NCI-H82 treated with DMSO at 0.1 percent for 48 hours (cell line): ENCODE data around the gene LRRTM3.

Source experiments
- DNase-seq: peaks from one replicate; lab custom pipeline; 2025; ENCODE audit not compliant: unreplicated experiment; lab: John Stamatoyannopoulos, UW

Gene LRRTM3

DNA sequence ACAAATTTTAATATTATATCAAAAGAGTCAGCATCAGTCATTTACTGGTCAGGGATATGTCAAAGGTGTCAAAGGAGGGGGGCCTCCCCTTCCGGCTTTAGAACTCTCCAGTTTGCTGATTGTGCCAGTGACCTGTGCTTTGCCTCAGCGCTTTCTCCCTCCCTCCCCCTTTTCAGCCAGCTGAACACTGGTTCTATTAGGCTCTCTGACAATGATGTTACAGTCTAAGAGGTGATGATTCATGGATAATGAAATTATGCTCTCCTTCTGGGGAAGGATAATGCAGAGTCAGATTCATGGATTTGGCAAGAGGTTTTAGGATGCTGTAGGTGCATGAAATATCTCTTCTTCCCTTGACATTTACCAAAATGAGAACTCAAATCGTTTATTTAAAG, 6.1 kb downstream of the LRRTM3 start:
- DNase-seq: no peak

DNA sequence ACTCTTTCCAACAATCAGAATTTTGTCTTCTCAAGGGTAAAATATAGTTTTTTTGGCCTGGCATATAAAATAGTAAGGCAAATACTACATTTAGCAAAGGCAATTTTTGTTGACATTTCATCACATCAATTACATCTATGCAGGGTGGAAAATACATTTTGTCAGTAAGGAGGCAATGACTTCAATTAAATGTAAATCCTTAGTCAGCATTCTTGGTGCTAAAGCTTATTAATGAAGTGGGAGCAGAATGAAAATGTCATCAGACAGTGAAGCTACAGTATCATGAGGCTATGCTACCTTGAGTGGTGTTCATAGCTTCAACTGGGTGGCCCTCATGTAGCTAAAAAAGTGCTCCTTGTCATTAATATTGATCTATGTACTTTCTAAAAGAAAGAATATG, 8.9 kb downstream of the LRRTM3 start:
- DNase-seq: no peak

DNA sequence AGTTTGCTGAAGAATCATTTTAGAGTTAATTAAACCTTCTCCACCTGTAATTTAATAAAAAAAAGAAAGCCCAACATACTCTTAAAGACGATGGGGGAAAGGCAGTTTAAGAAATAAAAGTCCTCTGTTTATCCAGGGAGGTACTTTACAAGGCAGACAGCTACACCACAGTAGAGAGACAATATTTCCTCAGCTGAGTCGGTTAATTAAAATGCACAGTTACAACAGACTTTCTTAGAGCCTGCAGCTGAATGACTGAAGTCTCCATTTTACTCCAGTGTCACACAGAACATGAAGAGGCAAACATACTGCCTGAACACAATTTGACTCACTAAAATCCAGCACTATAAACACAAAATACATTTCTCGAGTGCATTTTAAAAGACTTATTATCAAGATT, 15.1 kb downstream of the LRRTM3 start:
- DNase-seq: no peak

DNA sequence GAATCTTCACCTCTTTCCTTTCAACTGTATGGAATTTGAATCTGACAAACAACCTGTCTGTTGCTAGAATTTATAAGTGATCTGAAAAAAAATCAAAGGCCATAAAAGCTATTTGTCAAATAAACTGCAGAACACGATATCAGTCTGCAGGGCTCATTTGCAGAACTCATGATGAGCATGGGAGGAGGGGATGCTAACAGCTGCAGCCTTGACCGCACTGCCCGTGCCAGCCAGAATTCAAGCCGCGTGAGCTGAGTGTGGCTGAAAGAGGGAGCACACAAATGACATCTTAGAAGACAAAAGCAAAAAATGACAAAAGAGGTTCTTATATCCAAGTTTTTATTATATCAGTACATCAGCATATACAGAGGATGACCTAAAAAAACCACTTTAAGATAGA, 15.7 kb downstream of the LRRTM3 start:
- DNase-seq: no peak

DNA sequence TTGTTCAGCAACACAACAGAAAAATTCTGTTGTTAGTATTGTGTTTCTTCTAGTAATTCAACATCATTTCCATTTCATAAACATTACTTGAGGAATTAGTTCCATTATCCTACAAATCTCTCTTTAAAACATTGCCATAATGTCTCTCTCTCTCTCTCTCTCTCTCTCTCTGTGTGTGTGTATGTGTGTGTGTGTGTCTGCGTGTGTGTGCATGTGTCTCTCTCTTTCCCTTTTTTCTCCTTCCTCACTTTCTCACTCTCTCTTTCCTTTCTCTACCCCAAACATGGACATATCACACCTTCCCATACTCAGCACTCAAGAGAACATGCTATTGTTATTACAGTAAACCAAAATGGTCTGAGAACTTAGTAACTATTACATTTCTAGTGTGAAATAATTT, 16.6 kb downstream of the LRRTM3 start:
- no peak for DNase-seq

DNA sequence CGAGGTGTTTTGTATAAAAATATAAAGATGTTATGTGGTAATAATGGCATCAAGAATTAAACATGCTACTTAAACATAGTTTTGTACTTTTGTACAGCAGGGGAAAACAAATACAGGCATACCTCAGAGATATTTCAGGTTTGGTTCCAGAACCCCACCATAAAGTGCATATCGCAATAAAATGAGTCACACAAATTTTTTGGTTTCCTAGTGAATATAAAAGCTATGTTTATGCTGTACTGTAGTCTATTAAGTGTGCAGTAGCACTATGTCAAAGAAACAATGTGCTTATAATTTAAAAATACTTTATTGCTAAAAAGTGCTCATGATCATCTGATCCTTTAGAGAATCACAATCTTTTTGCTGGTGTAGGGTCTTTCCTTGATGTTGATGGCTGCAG, 17.8 kb downstream of the LRRTM3 start:
- no peak for DNase-seq

DNA sequence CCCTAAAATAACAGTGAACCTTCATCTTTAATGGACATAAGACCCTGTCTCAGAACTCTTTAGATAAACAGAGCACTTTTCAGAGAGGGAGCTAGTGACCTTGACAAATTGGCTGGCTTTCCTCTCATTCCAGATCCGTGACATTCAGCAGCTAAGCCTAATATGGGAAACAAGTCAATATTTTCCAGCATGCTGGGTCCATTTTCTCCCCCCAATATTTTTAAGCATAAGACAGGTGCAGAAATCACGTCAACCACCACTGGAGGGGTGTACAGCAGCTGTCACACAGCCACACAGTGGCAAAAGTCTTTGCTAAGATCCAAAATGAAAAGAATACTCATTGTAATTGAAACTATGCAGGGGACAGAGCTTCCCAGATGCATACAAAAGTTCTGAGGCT, 26.1 kb downstream of the LRRTM3 start:
- no peak for DNase-seq

DNA sequence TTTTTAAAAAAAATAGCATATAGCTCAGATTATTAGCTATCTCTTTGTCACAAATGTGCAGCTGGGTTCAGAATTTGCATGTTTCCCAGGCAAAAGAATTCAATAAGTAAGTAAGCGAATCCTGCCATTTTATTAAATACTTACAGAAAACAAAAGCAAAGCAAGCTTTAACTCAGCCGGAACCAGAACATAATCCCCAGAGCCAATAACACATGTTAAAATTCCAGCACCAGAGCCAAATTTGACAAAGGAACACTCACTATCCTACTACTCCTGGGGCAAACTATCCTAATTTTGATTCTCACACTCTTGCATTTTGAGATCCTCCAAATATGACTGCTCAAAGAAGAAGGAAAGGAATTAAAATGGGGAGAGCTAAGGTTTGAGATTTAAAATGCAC, 32.6 kb downstream of the LRRTM3 start:
- DNase-seq: no peak

DNA sequence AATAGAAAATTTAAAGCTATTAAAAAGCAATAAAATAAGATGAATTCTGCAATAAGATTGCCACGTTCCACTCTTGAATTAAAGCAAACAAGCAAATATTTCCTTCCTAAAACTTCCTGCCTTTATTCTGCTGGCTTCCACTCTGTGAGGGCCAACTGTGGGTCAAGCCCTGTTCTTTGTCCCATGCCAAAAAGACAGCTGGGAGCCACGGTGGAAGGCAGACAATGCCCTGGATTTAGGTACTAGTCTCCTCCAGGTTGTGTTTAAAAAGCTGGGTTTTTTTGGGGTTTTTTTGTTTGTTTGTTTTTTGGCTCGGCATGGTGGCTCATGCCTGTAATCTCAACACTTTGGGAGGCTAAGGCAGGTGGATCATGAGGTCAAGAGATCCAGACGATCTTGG, 39.1 kb downstream of the LRRTM3 start:
- no peak for DNase-seq

DNA sequence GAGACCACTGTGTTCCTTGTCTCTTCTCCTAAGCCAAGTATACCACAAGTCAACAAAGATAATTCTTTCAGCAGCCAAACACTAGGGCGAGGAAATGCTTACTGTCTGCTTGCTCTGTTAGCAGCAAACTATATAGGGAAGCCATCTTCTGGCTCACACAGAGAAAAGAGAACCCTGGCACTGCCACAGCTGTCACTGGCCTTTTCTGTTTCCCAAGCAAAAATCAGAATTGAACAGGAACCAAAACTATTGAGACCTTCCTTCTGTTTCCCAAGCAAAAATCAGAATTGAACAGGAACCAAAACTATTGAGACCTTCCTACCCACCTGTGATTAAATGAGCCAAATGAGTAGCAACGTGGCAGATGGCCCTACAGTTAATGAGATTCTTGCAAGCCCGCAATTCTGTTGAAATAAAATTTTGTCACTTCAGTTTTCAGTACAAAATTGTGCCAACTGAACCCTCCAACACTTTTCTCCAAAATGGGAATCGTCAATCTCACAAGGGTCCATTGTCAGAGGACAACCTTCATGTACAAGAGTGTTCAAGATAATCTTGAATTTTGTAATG, 54.5 kb downstream of the LRRTM3 start:
- no peak for DNase-seq

DNA sequence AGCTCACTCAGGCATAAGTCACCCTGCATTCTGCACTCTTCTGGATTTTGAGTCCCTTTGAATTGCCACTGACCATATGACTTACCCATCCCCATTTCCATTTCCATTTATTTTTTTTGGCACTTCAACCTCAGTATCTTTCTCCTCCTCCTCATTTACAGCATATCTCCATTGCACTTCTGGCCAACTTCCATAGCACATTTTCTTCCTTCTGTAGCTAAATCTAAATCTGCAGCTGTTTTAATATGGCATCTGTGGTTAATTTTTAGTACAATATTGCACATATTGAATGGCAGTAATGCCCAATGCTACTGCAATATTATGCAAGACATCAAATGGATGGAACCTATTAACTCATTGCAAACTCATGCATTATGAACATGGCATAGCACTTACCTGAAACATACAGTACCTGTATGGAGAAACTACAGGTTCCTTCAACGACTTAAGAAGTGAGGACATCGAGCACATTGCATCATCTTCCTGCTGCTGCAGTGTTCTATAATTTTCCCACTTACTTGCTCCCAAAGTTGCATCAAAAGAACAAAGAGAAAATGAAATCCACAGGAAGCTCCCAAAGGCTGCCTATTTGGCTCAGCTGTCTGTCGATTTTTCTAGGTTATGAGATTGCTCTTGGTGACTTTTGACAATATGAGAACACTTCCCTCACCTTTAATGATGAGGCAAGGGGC, 55.7 kb downstream of the LRRTM3 start:
- DNase-seq: no peak

DNA sequence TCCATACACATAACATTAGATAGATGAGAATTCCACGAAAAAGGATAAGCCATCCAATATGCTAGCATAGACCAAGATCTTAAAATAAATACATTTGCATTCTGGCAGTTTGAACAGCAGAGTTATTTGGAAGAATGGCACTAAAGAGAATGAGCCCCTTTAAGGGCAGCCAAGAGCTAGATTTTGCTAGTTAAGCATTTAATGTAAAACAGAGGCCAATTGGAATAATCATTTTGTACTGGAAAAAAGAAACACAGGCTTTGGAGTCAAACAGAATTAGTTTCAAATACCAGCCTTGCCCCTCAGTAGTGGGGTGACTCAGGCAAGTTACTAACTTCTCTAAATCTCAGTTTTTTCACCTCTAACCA, 56.2 kb downstream of the LRRTM3 start:
- DNase-seq: no peak

DNA sequence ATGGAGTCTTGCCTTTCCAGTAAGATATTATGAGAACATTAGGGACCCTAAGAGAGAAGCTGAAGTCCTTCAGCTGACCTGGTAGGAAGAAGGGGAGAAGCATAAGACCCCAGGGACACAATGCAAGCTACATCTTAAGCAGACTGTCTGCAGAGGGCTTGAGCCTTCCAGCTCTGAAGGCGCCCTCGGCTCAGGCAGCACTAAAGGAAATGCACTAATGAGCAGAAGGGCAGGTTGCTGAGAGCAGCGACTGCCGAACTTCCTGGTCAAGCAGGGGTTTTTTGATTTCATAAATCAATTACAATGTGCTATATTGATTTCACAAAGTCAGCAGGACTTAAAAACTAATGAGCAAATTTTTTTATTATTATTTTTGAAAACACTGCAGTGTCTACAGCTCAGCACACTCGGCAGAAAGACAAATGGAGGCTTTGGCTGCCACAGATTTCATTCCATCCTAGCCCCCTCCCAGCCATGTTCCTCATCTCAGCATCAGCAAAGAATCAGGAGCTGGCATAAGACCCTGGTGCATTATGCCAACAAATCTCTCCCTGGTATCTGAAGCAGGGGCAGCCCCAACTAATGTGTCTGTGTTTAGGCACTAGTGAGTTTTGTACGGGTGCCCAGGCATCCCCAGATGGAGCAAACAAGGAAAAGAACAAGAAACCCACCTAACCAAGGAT, 57.1 kb downstream of the LRRTM3 start:
- DNase-seq: no peak

DNA sequence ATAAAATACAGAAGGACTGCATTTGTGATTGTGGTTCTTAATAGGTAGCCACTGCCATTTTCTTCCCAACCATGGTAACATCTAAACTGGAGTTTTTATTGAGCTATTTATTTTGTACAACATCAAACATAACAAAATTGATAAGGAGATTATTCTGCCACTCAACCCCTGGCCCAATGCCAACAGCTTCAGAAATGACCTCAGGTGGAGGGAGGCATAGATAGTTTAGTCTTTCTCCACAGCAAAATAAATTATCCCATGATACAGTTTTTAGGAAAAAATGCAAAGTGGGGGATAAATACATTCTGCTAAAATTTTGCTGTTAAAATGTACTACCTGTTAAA, 57.6 kb downstream of the LRRTM3 start:
- DNase-seq: no peak

DNA sequence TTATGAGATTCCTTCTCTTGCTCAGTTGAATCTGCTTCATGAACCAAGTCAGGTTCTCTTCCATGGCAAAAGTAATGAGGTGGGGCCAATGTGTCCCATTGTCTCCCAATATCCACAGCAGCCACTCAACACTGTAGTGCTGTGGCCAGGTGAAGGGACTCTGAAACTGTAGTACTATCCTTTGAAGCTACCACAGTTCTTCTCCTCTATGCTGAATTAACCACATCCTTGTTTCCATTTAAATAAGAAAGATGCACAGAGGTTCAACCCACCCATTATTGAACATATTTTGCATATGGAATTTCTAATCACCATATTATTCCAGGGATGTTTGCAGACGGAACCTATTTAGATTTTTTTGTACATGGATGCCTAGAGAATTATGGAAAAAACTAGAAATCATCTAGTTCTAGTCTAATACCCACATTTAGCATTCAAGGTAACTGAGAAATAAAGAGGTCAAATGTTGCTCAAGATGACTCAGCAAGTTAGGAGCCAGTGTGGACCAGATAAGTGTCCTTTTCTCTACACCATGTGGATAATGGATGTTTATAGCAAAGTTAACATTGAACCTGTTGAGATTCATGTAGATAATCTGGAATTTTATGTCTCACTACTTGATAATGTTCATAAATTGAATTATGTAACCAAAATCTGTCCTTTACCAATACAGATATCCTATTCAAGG, 64.5 kb downstream of the LRRTM3 start:
- no peak for DNase-seq

DNA sequence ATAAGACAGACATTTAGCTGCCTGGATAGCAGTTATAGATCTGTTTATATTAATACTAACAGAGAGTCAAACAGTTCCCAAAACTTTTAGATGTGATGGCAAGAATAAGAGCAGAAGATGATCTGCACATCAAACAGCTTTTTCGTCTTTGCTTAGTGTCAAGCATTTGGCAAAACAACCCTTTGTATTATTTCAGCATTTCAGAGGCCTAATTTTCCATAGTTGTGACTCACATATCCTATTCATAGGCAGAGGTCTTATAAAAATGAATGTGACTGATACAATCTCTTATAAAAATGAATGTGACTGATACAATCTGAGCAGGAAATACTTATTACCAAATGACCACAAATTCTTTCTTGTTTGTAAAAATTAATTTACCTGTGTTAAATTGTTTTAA, 71.2 kb downstream of the LRRTM3 start:
- no peak for DNase-seq

DNA sequence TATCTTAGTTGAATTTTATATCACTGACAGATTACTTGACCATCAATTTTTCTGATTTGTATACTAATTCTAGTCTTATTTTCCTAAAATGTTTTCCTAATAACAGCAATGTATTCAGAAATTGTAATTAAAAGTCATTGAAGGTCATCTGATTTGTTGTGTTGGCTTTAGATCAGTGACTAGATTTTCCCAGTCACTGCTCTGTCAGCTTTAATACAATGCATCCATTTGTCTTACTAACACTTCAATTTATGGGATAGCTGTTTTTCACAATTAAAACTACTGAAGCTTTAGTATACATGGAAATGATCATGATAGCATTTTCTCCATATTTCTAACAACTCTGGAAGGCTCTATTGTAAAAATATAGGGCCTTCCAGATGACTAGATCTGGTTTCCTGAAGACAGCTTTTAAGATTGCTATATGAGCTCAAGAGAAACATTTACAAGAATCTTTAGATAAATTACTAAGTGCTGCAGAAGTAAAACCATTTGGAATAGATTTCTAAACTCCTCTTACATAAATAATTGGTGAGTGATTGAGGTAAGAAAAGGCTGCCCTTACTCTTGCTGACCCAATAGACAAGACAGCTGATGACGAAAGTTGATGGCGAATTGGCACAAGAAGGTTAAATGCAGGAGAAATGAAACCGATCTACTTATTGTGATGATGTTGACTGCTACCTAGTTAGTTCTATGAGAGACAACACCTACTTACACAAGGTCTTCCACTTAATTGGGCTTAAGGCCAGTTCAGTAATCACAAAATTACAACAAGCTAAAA, 74.1 kb downstream of the LRRTM3 start:
- no peak for DNase-seq

DNA sequence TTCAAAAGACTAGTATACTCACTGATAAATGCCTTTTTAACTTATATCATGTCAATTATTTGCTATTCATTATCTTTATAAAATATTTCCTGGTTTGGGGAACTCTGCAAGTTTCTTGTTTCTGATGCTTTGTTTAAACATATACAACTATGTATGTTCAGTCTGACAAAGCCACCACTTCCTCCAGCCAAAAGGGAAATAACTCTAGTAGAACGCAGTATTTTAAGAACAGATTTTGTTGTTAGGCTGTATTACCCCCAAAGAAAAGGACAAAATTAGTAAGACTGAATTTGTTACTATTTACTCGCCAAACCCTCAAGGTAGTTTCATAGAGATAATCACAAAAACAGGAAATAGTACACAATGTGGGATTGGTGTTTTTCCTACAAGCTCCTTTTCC, 78.9 kb downstream of the LRRTM3 start:
- DNase-seq: no peak

DNA sequence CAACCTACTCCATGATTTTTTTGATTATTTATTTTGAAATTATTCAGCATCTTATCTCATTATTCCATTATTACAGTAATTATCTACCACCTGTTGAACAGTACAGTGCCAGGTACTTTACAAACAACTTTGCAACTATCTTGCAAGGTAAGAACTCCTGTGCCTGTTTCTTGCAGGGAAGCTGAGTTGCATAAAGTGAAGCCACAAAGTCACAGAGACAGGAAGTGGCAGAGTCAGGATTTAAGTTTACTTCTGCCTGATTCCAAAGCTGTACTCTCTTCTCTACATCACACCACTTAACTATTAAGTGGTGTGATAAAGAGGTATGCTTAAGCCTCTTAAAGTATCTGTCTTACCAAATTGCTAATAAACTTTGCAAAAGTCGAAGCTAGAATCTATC, 80.1 kb downstream of the LRRTM3 start:
- DNase-seq: no peak

DNA sequence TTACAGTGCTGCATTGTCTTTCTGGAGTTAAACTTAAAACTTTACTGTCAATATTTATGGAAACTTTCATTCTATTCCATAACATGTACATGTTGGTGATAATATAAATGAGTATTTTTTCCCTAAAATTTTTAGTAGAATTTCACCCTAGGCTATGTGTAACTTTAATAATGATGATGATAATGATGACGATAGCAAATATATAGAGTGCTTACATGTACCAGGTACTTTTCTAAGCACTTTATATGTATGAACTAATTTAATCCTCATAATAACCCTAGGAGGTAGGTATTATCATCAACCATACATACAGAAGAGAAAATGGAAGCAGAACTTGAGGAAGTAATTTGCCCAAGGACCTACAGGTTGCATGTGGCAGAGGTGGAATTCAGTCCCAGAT, 85.6 kb downstream of the LRRTM3 start:
- no peak for DNase-seq

DNA sequence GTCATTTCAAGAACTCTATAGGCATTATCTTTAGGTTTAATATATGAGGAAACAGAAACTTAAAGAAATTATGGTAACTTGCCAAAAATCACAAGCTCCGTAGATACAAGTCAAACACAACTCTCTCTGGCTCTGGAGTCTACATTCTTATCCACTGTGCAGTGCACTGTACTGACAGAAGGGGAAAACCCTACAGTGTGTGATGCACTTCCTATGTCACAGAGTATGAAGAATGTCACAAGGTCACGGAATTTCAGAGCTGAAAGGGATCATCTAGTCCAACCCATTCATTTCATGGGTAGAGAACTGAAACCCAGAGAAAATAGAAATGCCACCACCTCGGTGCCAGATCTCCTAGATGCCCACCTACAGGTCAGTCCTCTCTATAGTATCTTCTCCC, 86.1 kb downstream of the LRRTM3 start:
- DNase-seq: no peak

DNA sequence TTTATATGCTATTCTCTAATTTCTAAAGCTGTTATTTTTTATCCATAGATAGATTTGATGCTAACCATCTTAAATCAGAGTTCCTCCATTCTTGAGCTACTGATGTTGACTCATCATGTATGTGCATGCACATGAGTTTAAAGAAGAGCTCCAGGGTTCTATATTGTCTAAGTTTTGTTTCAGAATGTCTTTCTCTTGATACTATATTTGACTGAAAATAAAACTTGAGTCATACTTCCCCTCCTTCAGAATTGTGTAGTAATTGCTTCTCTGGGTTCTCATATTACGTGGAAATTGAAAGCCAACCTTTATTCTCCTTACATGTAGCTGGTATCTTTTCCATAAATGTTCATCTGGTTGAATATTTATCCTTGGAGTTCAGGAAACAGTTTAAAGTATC, 89.4 kb downstream of the LRRTM3 start:
- no peak for DNase-seq
